DND-41 (cell line): ENCODE results near the gene ZFYVE28.

ENCODE experiments used
- CTCF ChIP-seq: IDR thresholded peaks from 2 replicates; pipeline ENCODE4 v1.5.1; 2012; ENCODE audit warnings: borderline replicate concordance, low read length, moderate library complexity, mild to moderate bottlenecking; ENCODE audit not compliant: poor library complexity, severe bottlenecking; ENCODE audit errors: extremely low read depth
- EZH2 ChIP-seq: IDR thresholded peaks from 3 replicates; pipeline ENCODE4 v1.6.1; 2012; ENCODE audit warnings: borderline replicate concordance, low read depth, mild to moderate bottlenecking, moderate library complexity, low read length, inconsistent platforms; ENCODE audit not compliant: severe bottlenecking

- TF ChIP-seq CTCF, result no peak
- TF ChIP-seq EZH2, result no peak
Measured at GRCh38 chr4:2353222-2354107, 65.0 kb downstream of the ZFYVE28 start.
